NCI-H1092 treated with DMSO at 0.1 percent for 48 hours (cell line): ENCODE results near the gene CFAP298.
"Not testable (repeated sequence)": the region's sequence is repeated elsewhere in the genome, so short reads cannot be mapped to it uniquely, and the experiment has no call there.

Source experiments
- DNase-seq: peaks from one replicate; lab custom pipeline; 2025; lab: John Stamatoyannopoulos, UW

Gene CFAP298

GRCh38 chr21:32565856-32566465, 46.2 kb downstream of the CFAP298 start:
- DNase-seq: no peak

DNA sequence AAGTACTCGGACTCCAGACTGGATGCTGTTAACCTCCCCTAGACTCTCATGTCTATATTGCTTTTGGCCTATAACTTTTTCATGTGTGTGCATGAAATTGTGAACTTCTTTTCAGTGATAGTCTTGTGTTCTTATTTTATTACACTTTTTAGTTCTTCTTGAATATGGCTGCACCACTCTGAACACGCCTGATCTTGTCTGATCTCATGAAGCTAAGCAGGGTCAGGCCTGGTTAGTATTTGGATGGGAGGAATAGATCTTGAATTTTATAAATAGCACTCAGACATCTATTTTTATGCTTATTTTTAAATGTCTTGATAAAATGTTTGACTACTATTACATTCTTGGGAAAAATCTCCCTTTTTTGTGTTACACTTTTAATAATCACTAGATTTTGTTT, 49.3 kb downstream of the CFAP298 start:
- DNase-seq: no peak

GRCh38 chr21:32562426-32562825, 49.8 kb downstream of the CFAP298 start:
- DNase-seq: no peak

- not testable (repeated sequence) for DNase-seq
These were observed 50.7 kb downstream of the CFAP298 start for GRCh38 chr21:32561476-32561875.

DNA sequence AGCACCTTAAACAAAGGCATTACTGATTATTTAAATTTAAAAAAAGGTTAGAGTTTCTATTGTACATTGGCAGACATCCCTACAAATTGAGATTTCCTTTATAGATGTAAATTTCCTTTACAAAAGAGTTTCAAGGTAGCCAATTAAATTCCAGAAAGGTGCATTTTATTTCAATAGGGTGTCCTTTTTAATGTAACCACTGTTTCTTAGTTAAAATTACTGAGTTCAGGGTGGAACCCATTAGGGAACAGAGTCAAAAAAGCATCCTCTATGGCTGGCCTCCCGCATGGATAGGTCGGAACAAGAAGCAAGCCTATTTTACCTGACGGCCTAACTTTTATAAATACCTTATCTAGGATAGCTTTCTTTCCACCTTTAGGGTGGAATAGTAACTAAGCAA, 51.3 kb downstream of the CFAP298 start:
- DNase-seq: no peak

DNA sequence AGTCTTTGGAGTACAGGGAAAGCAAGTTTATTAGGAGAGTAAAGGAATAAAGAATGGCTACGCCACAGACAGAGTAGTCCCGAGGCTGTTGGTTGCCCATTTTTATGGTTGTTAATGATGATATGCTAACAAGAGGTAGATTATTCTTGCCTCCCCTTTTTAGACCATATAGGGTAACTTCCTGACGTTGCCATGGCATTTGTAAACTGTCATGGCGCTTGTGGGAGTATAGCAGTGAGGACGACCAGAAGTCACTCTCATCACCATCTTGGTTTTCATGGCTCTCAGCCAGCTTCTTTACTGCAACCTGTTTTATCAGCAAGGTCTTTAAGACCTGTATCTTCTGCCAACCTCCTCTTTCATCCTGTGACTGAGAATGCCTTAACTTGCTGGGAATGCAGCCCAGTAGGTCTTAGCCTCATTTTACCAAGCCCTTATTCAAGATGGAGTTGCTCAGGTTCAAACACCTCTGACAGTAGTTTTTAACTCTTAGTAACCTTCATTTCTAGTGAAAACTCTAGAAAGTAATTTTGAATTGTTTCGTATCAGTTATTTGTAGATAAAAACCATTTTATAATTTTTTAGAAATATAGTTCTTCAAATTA, 53.1 kb downstream of the CFAP298 start:
- DNase-seq: no peak

DNA sequence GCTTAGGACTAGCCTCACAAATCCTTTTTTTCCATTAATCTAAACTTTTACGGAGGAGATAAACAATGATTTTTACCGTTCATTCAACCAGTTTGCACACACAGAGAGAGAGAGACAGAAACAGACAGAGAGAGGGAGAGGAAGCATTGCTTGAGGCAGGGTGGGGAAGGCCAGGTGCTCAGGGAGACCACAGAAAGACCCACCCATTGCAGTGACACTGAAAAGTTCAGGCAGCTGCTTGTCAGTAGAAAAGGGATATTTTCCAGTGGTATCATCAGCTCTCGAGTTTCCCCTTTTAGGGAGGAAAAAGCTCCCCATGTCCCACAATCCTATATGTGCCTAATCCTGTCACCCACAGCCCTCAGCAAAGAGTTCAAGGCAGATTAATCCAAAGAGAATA, 54.1 kb downstream of the CFAP298 start:
- DNase-seq: no peak

GRCh38 chr21:32554832-32555638, 57.1 kb downstream of the CFAP298 start:
- no peak for DNase-seq

- DNase-seq: no peak
These were observed 62.3 kb downstream of the CFAP298 start for GRCh38 chr21:32549886-32550285.

DNA sequence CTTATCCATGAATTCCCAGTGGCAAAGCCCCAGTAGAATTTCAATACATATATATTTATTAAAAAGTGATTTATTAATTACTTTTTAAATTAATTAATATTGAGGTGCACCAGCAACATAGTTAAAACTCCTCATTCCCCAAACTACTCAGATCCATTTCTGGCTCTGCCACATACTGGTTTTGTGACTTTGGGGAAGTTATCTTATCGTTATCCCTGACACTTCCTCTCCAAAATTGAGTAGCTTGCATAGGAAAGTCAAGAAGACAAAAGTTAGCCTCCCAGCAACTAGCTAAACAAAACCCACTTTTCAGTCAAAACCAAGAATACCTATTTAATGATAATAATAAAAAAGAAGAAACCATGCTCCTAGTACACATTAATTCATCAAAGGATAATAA, 62.7 kb downstream of the CFAP298 start:
- no peak for DNase-seq
